Loucy (cell line): ENCODE measurements around the gene TSPAN17.

Source experiments
- EZH2phosphoT487 ChIP-seq: fragments of 200-600 bp; IDR thresholded peaks from 2 replicates; pipeline ENCODE4 v1.6.1; 2018; ENCODE audit warnings: antibody characterized with exemption, mild to moderate bottlenecking, moderate library complexity, borderline replicate concordance
- TF ChIP-seq, protein P1 (sequence below): fragments of 200-600 bp; sonication (generic); conservative IDR thresholded peaks from 2 replicates; pipeline ENCODE4 v1.5.1; 2014; ENCODE audit warnings: mild to moderate bottlenecking, antibody characterized with exemption, low read length

DNA sequence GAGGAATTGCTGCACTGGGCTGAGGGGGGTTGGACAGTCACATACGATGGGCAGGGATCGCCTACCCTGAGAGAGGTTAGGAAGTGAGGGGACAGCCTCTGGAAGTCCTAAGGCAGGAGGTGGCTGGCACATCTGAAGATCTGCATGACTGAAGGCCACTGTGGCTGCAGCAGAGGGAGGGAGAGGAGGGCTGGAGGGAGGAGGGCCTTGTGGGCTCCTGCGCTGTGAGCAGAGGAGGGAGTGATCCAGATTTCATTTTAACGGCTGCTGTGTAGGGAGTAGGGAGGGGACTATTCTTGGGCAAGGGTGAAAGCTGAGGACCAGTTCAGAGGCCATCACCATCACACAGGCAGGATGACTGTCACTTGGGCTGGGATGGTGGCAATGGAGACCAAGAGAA lies 9.7 kb upstream of the TSPAN17 start:
- TF ChIP-seq, protein P1, sequence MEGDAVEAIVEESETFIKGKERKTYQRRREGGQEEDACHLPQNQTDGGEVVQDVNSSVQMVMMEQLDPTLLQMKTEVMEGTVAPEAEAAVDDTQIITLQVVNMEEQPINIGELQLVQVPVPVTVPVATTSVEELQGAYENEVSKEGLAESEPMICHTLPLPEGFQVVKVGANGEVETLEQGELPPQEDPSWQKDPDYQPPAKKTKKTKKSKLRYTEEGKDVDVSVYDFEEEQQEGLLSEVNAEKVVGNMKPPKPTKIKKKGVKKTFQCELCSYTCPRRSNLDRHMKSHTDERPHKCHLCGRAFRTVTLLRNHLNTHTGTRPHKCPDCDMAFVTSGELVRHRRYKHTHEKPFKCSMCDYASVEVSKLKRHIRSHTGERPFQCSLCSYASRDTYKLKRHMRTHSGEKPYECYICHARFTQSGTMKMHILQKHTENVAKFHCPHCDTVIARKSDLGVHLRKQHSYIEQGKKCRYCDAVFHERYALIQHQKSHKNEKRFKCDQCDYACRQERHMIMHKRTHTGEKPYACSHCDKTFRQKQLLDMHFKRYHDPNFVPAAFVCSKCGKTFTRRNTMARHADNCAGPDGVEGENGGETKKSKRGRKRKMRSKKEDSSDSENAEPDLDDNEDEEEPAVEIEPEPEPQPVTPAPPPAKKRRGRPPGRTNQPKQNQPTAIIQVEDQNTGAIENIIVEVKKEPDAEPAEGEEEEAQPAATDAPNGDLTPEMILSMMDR, result no peak
- no peak for TF ChIP-seq EZH2phosphoT487
